ENCODE results near the gene IL23A. TPM values are rescaled to one million over a fixed set of nuclear protein-coding genes. Genes with fewer than 3 reads are reported as not detected.

IL23A gene
- total and polyA plus RNA-seq, 2 experiments from 2014 or later = 0.63 TPM; not detected in 1

GRCh38 chr12:56361487-56362129 lies 22.9 kb downstream of the IL23A start:
- Histone ChIP-seq H3K27ac (no peak overlapping the region), H3K4me3 (no peak overlapping the region), H3K36me3 (no peaks in the 10 kb centered on the region), H3K4me1 (ENCODE audit: low read depth) (peaks cover 6% of the 10 kb centered on the region), H3K9me3 (ENCODE audit: low read depth) (no peaks in the 10 kb centered on the region), H3K27me3 (peaks cover 4% of the 10 kb centered on the region)
- TF ChIP-seq, protein P1, sequence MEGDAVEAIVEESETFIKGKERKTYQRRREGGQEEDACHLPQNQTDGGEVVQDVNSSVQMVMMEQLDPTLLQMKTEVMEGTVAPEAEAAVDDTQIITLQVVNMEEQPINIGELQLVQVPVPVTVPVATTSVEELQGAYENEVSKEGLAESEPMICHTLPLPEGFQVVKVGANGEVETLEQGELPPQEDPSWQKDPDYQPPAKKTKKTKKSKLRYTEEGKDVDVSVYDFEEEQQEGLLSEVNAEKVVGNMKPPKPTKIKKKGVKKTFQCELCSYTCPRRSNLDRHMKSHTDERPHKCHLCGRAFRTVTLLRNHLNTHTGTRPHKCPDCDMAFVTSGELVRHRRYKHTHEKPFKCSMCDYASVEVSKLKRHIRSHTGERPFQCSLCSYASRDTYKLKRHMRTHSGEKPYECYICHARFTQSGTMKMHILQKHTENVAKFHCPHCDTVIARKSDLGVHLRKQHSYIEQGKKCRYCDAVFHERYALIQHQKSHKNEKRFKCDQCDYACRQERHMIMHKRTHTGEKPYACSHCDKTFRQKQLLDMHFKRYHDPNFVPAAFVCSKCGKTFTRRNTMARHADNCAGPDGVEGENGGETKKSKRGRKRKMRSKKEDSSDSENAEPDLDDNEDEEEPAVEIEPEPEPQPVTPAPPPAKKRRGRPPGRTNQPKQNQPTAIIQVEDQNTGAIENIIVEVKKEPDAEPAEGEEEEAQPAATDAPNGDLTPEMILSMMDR (IDR thresholded peaks at IDR 0.05; ENCODE audit: low read depth, low read length) = no peak
- DNase-seq (ENCODE audit: low read depth in 1 of 2, low spot score in 1 of 2) = no peak

DNA sequence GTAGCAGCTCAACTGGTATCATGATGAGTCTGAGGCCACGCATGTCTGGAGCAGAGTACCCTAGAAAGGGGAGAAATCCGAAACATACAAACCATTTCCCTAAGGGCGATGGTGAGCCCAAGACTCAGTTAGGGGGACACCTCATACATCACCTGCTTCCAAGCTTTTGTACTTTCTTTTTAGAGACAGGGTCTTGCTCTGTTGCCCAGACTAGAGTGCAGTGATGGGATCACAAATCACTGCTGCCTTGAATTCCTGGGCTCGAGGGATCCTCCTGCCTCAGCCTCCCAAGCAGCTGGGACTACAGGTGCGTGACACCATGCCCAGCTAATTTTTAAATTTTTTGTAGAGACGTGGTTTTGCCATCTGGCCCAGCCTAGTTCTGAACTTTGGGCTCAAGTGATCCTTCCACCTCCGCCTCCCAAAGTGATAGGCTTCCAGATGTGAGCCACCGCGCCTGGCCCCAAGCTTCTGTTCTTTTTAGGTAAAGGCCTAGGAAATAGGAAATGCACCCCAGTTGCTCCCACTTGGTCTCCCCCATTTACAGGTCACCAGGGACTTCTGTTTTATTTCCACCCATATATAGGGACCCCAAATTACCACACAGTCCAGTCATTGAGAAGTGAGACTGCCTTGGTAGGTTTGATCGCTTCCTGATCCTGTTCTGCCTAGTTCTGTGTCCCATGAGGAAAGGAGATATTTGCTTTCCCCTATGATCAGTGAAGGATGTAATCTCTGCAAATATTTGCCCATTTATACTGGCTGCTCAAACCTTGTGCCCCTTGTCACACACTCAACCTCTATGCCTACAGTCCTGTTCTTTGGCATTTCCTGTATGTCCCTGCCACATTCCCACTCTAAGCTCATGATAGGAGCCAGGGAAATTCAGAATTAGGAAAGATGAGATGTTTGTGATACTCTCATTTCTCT lies 23.7 kb downstream of the IL23A start, which contains the start of gene APOF:
Gene APOF, minus strand, starts transcription at position 728 of the 930 bp plus-strand sequence. Its CDS starts 112 bp downstream, at position 616.
- no peak within 1 kb of the TSS for H3K27ac ChIP-seq
- no peak within 1 kb of the TSS for H3K4me3 ChIP-seq
- H3K9me3 ChIP-seq (ENCODE audit: low read depth) = no peaks in the 10 kb centered on the region
- peaks cover 4% of the 10 kb centered on the region for H3K27me3 ChIP-seq
- TF ChIP-seq, protein P1 (IDR thresholded peaks at IDR 0.05; ENCODE audit: low read depth, low read length) = no peak
- no peaks in the 10 kb centered on the region for H3K36me3 ChIP-seq
- H3K4me1 ChIP-seq (ENCODE audit: low read depth) = peaks cover 6% of the 10 kb centered on the region
- no peak for DNase-seq (ENCODE audit: low read depth in 1 of 2, low spot score in 1 of 2)

- TF ChIP-seq, protein P1 (IDR thresholded peaks at IDR 0.05; ENCODE audit: low read depth, low read length) = no peak
- no peaks in the 10 kb centered on the region for H3K36me3 ChIP-seq
- peaks cover 4% of the 10 kb centered on the region for H3K27me3 ChIP-seq
- no peaks in the 10 kb centered on the region for H3K9me3 ChIP-seq (ENCODE audit: low read depth)
- DNase-seq (ENCODE audit: low read depth in 1 of 2, low spot score in 1 of 2) = no peak
- H3K4me1 ChIP-seq (ENCODE audit: low read depth) = no peaks in the 10 kb centered on the region
- H3K4me3 ChIP-seq = no peak overlapping the region
- no peak overlapping the region for H3K27ac ChIP-seq
These were observed 28.3 kb downstream of the IL23A start for GRCh38 chr12:56366948-56367347.

DNA sequence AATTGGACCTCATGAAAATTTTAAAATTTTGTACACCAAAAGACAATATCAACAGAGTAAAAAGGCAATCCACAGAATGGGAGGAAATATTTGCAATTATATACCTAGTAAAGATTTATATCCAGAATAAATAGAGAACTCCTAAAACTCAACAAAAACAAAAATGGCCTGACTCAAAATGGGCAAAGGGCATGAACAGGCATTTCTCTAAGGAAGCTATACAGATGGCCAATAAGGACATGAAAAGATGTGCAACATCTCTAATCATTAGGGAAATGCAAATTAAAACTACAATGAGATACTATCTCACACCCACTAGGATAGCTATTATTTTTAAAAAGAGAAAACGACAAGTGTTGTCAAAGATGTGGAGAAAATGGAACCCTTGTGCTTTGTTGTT lies 34.8 kb downstream of the IL23A start:
- TF ChIP-seq, protein P1 (IDR thresholded peaks at IDR 0.05; ENCODE audit: low read depth, low read length) = no peak
- Histone ChIP-seq H3K27me3 (no peaks in the 10 kb centered on the region), H3K9me3 (ENCODE audit: low read depth) (no peaks in the 10 kb centered on the region), H3K4me1 (ENCODE audit: low read depth) (no peaks in the 10 kb centered on the region), H3K36me3 (no peaks in the 10 kb centered on the region), H3K27ac (no peak overlapping the region), H3K4me3 (no peak overlapping the region)
- no peak for DNase-seq (ENCODE audit: low read depth in 1 of 2, low spot score in 1 of 2)

- Histone ChIP-seq H3K4me3 (no peak overlapping the region), H3K9me3 (ENCODE audit: low read depth) (no peaks in the 10 kb centered on the region), H3K27me3 (no peaks in the 10 kb centered on the region), H3K27ac (no peak overlapping the region), H3K36me3 (no peaks in the 10 kb centered on the region), H3K4me1 (ENCODE audit: low read depth) (no peaks in the 10 kb centered on the region)
- DNase-seq (ENCODE audit: low read depth in 1 of 2, low spot score in 1 of 2) = no peak
- TF ChIP-seq, protein P1 (IDR thresholded peaks at IDR 0.05; ENCODE audit: low read depth, low read length) = no peak
These were observed 36.3 kb downstream of the IL23A start for GRCh38 chr12:56374726-56375597.

All from cardiac muscle cell (in vitro differentiated cells and primary cell).